HepG2 (cell line): Measurements from ENCODE around the gene ARHGEF26.

Experiments
- EZH2 ChIP-seq: conservative IDR thresholded peaks from 2 replicates; pipeline ENCODE4 v1.6.1; 2012; ENCODE audit warnings: mild to moderate bottlenecking, low read depth, low read length, moderate library complexity
- FOXM1 ChIP-seq: sonication (generic); formaldehyde crosslinking; IDR thresholded peaks from 2 replicates; pipeline ENCODE4 v1.5.0; 2020; ENCODE audit warnings: missing genetic modification reagents
- HOXA7 ChIP-seq: sonication (generic); formaldehyde crosslinking; IDR thresholded peaks from 2 replicates; pipeline ENCODE4 v1.8.1; 2022; ENCODE audit warnings: mild to moderate bottlenecking, missing genetic modification reagents, moderate library complexity
- MYNN ChIP-seq: sonication (generic); formaldehyde crosslinking; IDR thresholded peaks from 2 replicates; pipeline ENCODE4 v1.4.0; 2020; ENCODE audit warnings: mild to moderate bottlenecking, low read depth, missing genetic modification reagents
- SRSF4 ChIP-seq: fragments of 200-400 bp; formaldehyde crosslinking; IDR thresholded peaks from one replicate; pipeline ENCODE4 v1.6.1; 2018; ENCODE audit warnings: mild to moderate bottlenecking, low read depth, low read length, moderate library complexity; ENCODE audit not compliant: poor library complexity, severe bottlenecking
- SUZ12 ChIP-seq: fragments of 150-350 bp; IDR thresholded peaks from 2 replicates; pipeline ENCODE4 v1.6.1; 2014; ENCODE audit warnings: low read depth, low read length
- U2AF2 ChIP-seq: fragments of 200-400 bp; formaldehyde crosslinking; IDR thresholded peaks from 2 replicates; pipeline ENCODE4 v1.6.1; 2017; ENCODE audit warnings: low read depth, mild to moderate bottlenecking, low read length
- ZC3H4 ChIP-seq: sonication (generic); formaldehyde crosslinking; IDR thresholded peaks from 2 replicates; pipeline ENCODE4 v1.4.0; 2020; ENCODE audit warnings: missing genetic modification reagents, borderline replicate concordance
- ZGPAT ChIP-seq: IDR thresholded peaks from 2 replicates; pipeline ENCODE4 v1.6.1; 2016; ENCODE audit warnings: mild to moderate bottlenecking
- ZNF205 ChIP-seq: IDR thresholded peaks from 2 replicates; pipeline ENCODE4 v1.6.1; 2018; ENCODE audit warnings: missing biosample characterization, missing genetic modification reagents
- TF ChIP-seq, protein P1 (sequence below): IDR thresholded peaks from 2 replicates; pipeline ENCODE4 v1.6.1; 2016; ENCODE audit warnings: low read depth, borderline replicate concordance

DNA sequence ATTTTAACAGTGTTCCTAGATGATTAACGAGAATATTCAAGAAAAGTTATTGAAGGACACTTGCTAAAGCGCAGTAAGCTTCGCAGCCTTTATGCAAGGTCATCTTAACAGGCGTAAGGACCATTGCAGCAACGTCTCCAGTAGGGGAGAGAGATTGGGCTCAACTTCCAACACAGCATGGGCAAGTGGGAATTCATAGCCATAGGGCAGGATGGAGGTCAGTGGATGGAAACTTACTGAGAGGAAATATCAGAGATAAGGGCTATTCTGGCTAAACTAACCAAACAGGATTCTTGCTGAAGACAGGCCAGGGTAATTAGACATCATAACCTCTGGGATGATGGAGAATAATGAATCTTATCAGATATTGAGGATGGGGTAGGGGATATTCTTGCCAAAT lies 120.3 kb downstream of the ARHGEF26 start:
- TF ChIP-seq ZNF205 (CRISPR knock-in tag) (no peak), U2AF2 (no peak), ZGPAT (CRISPR knock-in tag) (no peak), EZH2 (no peak), HOXA7 (CRISPR knock-in tag) (no peak), SRSF4 (no peak), SUZ12 (no peak), FOXM1 (no peak), ZC3H4 (CRISPR knock-in tag) (no peak), MYNN (no peak)
- TF ChIP-seq, protein P1, sequence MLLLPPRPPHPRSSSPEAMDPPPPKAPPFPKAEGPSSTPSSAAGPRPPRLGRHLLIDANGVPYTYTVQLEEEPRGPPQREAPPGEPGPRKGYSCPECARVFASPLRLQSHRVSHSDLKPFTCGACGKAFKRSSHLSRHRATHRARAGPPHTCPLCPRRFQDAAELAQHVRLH (CRISPR knock-in tag), result no peak
